OCI-LY3 (cell line): ENCODE results near the gene SAMSN1.

Experiments used
- H2AFZ ChIP-seq: fragments of 200-600, 300-600 bp; shearing (Covaris generic); 2 replicates; pipeline ENCODE4 v1.6.0; 2014; ENCODE audit warnings: antibody characterized with exemption, low read depth, low read length
- H3K27ac ChIP-seq: fragments of 200-600, 300-600 bp; sonication (generic); 2 replicates; pipeline ENCODE4 v1.5.1; 2014; ENCODE audit warnings: mild to moderate bottlenecking, low read length, moderate library complexity, mixed read lengths
- H3K27me3 ChIP-seq: fragments of 200-600, 300-600 bp; sonication (generic); 2 replicates; pipeline ENCODE4 v1.6.1; 2014; ENCODE audit warnings: low read depth, low read length, mixed read lengths
- H3K36me3 ChIP-seq: fragments of 200-600, 300-600 bp; sonication (generic); replicated peaks from 2 replicates; pipeline ENCODE3; 2014; ENCODE audit warnings: low read depth, low read length, mixed read lengths
- H3K4me1 ChIP-seq: fragments of 300-600, 200-600 bp; sonication (generic); 2 replicates; pipeline ENCODE4 v1.6.1; 2014; ENCODE audit warnings: low read length, mixed read lengths
- H3K4me2 ChIP-seq: fragments of 200-600, 300-600 bp; sonication (generic); 2 replicates; pipeline ENCODE4 v1.6.1; 2014; ENCODE audit warnings: low read length, mixed read lengths
- H3K4me3 ChIP-seq: fragments of 300-600, 200-600 bp; sonication (generic); 2 replicates; pipeline ENCODE4 v1.5.1; 2014; ENCODE audit warnings: antibody characterized with exemption, mild to moderate bottlenecking, low read length, moderate library complexity
- H3K79me2 ChIP-seq: fragments of 300-600, 200-600 bp; shearing (Covaris generic); 2 replicates; pipeline ENCODE4 v1.6.1; 2014; ENCODE audit warnings: mild to moderate bottlenecking, low read length, mixed read lengths
- H3K9ac ChIP-seq: fragments of 300-600, 200-600 bp; shearing (Covaris generic); 2 replicates; pipeline ENCODE4 v1.6.0; 2014; ENCODE audit warnings: mild to moderate bottlenecking, low read length, moderate library complexity
- H3K9me3 ChIP-seq: fragments of 200-600, 300-600 bp; shearing (Covaris generic); 2 replicates; pipeline ENCODE4 v1.6.1; 2014; ENCODE audit warnings: low read length, mixed read lengths; ENCODE audit not compliant: insufficient read depth
- H4K20me1 ChIP-seq: fragments of 200-600, 300-600 bp; sonication (generic); 2 replicates; pipeline ENCODE4 v1.6.1; 2016; ENCODE audit warnings: low read length, mixed read lengths; ENCODE audit not compliant: insufficient read depth
- EZH2phosphoT487 ChIP-seq: fragments of 200-600 bp; shearing (Covaris generic); IDR thresholded peaks from 2 replicates; pipeline ENCODE4 v1.6.1; 2018; ENCODE audit warnings: antibody characterized with exemption, mixed run types, low read depth
- TF ChIP-seq, protein P1 (sequence below): fragments of 200-600, 300-600 bp; sonication (generic); IDR thresholded peaks from 2 replicates; pipeline ENCODE4 v1.5.1; 2014; ENCODE audit warnings: antibody characterized with exemption, low read length, low read depth

Gene SAMSN1

DNA sequence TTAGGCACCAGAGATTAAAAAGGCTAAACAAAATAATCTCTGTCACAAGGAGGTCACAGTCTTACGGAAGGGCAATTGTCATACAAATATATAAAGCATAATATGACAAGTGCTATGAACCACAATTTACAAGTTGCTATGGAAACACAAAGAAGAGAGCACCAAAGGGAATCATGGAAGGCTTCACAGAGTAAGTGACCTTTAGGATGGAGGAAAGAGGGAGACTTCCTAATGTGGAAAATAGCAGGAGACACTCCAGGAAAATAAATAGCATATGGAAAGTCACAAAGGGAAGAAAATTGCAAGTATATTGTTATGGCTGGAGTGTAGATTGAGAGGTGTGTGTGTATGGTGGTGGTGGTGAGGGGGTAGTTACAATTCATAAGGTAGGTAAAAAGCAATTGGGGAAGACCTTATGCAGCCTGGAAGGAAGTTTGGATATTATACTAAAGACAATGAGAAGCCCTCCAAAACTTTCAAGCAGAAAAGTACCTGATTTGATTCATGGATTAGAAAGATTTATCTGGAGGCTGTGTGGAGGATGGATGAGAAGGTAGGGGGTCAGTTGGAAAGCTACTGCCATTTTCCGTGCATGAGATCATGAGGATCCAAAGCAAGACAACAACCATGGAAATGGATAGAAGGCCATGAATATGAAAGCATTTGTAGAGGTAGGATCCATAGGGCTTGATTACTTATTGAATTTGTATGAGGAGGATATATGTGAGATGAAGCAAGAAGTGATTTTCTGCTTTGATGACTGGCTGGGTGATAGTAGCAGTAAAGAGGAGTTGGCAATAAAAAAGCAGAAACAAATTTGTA, 61.7 kb downstream of the SAMSN1 start:
- no peak overlapping the region for H3K4me3 ChIP-seq
- H3K4me1 ChIP-seq = peaks cover 18% of the 10 kb centered on the region
- TF ChIP-seq EZH2phosphoT487 = no peak
- TF ChIP-seq, protein P1, sequence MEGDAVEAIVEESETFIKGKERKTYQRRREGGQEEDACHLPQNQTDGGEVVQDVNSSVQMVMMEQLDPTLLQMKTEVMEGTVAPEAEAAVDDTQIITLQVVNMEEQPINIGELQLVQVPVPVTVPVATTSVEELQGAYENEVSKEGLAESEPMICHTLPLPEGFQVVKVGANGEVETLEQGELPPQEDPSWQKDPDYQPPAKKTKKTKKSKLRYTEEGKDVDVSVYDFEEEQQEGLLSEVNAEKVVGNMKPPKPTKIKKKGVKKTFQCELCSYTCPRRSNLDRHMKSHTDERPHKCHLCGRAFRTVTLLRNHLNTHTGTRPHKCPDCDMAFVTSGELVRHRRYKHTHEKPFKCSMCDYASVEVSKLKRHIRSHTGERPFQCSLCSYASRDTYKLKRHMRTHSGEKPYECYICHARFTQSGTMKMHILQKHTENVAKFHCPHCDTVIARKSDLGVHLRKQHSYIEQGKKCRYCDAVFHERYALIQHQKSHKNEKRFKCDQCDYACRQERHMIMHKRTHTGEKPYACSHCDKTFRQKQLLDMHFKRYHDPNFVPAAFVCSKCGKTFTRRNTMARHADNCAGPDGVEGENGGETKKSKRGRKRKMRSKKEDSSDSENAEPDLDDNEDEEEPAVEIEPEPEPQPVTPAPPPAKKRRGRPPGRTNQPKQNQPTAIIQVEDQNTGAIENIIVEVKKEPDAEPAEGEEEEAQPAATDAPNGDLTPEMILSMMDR = no peak
- no peaks in the 10 kb centered on the region for H3K79me2 ChIP-seq
- peaks cover 3% of the 10 kb centered on the region for H3K36me3 ChIP-seq
- no peak overlapping the region for H3K27ac ChIP-seq
- H3K27me3 ChIP-seq = no peaks in the 10 kb centered on the region
- no peak overlapping the region for H2AFZ ChIP-seq
- H4K20me1 ChIP-seq = no peaks in the 10 kb centered on the region
- no peak overlapping the region for H3K4me2 ChIP-seq
- no peaks in the 10 kb centered on the region for H3K9me3 ChIP-seq
- H3K9ac ChIP-seq = no peak overlapping the region

DNA sequence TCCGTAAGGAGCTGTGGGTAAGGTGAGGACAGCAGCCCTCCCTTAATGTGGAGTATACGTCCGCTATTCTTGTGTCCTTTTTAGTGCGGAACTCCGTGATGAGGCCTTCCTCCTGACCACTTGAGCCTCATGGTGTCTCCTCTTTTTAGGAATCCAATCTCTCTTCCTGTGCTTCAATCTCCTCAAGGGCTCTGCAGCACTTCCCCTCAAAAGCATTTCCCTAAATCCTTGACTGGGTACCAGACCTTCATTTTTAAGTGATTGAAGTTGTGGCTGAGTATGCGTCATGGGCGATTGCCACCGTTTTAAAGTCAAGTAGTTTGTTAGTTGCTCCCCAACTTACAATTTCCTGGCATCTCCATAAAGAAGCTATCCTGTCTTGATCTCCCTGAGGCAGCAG, 62.8 kb downstream of the SAMSN1 start:
- Histone ChIP-seq H3K27me3 (no peaks in the 10 kb centered on the region), H3K36me3 (peaks cover 3% of the 10 kb centered on the region), H3K9ac (no peak overlapping the region), H2AFZ (no peak overlapping the region), H3K79me2 (no peaks in the 10 kb centered on the region), H4K20me1 (no peaks in the 10 kb centered on the region), H3K4me1 (peaks cover 18% of the 10 kb centered on the region), H3K27ac (no peak overlapping the region), H3K9me3 (no peaks in the 10 kb centered on the region), H3K4me3 (no peak overlapping the region), H3K4me2 (no peak overlapping the region)
- TF ChIP-seq EZH2phosphoT487 = no peak
- TF ChIP-seq, protein P1 = no peak

DNA sequence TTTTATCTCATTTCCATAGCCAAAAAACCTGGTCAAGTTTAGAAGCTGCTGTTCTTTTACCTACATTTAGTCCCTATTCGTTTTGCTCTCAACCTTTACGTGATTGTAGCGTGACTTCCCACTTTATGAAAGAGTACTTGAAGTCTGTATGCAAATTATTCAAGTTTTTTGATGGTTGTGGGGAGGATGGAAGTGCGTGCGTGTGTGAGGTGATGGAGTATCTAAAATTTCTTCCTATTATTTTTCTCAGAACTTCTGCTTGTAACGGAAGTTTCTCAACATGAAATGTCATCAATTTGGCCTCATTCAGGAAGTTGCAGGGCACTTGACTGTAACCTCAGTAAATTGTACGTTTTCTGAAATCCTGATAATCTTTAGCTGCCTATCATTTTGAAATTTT, 64.0 kb downstream of the SAMSN1 start:
- Histone ChIP-seq H3K79me2 (no peaks in the 10 kb centered on the region), H3K4me3 (no peak overlapping the region), H3K4me1 (peaks cover 8% of the 10 kb centered on the region), H3K4me2 (peak overlapping the region; percentile 34), H2AFZ (peak overlapping the region; percentile 39; the same call in 1 of the 2 replicates), H3K9me3 (no peaks in the 10 kb centered on the region), H3K9ac (no peak overlapping the region), H3K27me3 (no peaks in the 10 kb centered on the region), H3K36me3 (peaks cover 3% of the 10 kb centered on the region), H4K20me1 (no peaks in the 10 kb centered on the region), H3K27ac (no peak overlapping the region)
- no peak for TF ChIP-seq EZH2phosphoT487

DNA sequence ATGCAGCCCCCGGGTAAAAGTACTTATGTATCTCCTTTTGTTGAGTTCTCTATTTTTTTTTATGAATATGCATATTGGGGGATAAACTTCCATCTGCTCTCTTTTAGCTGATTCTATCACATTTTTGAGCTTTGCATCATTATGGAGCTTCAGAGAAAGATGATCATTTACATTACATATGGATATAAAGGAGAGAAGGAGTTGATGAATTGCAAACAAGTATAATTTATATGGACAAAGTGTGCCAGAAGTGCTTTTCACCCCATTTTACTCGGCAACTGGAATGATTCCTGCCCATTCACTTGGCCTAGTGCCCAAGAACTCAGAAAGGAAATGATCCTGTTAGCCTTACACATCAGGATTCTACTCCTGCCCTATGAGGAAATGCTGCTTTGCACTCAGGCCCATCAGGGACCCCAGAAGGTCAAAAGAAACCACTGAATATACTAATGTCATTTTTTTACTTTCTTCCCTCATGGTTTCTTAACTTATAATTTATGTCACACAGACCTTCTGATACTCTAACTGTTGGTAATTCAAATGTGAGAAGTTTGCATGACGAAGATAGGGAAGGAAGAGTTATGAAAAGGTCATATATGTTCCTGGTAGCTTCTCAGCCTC, 65.6 kb downstream of the SAMSN1 start:
- no peaks in the 10 kb centered on the region for H4K20me1 ChIP-seq
- no peaks in the 10 kb centered on the region for H3K9me3 ChIP-seq
- no peaks in the 10 kb centered on the region for H3K79me2 ChIP-seq
- H3K27ac ChIP-seq = no peak overlapping the region
- H2AFZ ChIP-seq = no peak overlapping the region
- H3K36me3 ChIP-seq = peaks cover 3% of the 10 kb centered on the region
- peaks cover 5% of the 10 kb centered on the region; the same call in 1 of the 2 replicates for H3K4me1 ChIP-seq
- H3K4me2 ChIP-seq = no peak overlapping the region
- H3K4me3 ChIP-seq = no peak overlapping the region
- TF ChIP-seq, protein P1 = no peak
- TF ChIP-seq EZH2phosphoT487 = no peak
- H3K27me3 ChIP-seq = no peaks in the 10 kb centered on the region
- H3K9ac ChIP-seq = no peak overlapping the region
